GM18526 (cell line): ENCODE measurements around the gene ERC2.

Experiments
- POLR2A ChIP-seq: IDR thresholded peaks from 3 replicates; pipeline ENCODE4 v1.6.1; 2011; ENCODE audit not compliant: insufficient read length; ENCODE audit errors: extremely low read depth

The ERC2 gene

GRCh38 chr3:55782807-55783206, 685.5 kb downstream of the ERC2 start:
- TF ChIP-seq POLR2A, result no peak

GRCh38 chr3:55782351-55782750, 685.9 kb downstream of the ERC2 start:
- no peak for TF ChIP-seq POLR2A

- no peak for TF ChIP-seq POLR2A
These were observed 687.4 kb downstream of the ERC2 start for GRCh38 chr3:55780913-55781312.

GRCh38 chr3:55779543-55779942, 688.7 kb downstream of the ERC2 start:
- TF ChIP-seq POLR2A, result no peak

- TF ChIP-seq POLR2A, result no peak
These were observed 692.7 kb downstream of the ERC2 start for GRCh38 chr3:55775366-55776154.

GRCh38 chr3:55774856-55775255, 693.4 kb downstream of the ERC2 start:
- no peak for TF ChIP-seq POLR2A

GRCh38 chr3:55771503-55771902, 696.8 kb downstream of the ERC2 start:
- TF ChIP-seq POLR2A, result no peak

- no peak for TF ChIP-seq POLR2A
These were observed 698.2 kb downstream of the ERC2 start for GRCh38 chr3:55770077-55770476.

- TF ChIP-seq POLR2A, result no peak
These were observed 701.5 kb downstream of the ERC2 start for GRCh38 chr3:55766753-55767152.

GRCh38 chr3:55765906-55766701, 702.2 kb downstream of the ERC2 start:
- no peak for TF ChIP-seq POLR2A

- TF ChIP-seq POLR2A, result no peak
These were observed 702.9 kb downstream of the ERC2 start for GRCh38 chr3:55765398-55765797.

- no peak for TF ChIP-seq POLR2A
These were observed 711.3 kb downstream of the ERC2 start for GRCh38 chr3:55756976-55757375.

GRCh38 chr3:55755516-55756205, 712.6 kb downstream of the ERC2 start:
- no peak for TF ChIP-seq POLR2A

GRCh38 chr3:55752911-55753310, 715.4 kb downstream of the ERC2 start:
- TF ChIP-seq POLR2A, result no peak

GRCh38 chr3:55751730-55752129, 716.5 kb downstream of the ERC2 start:
- no peak for TF ChIP-seq POLR2A

- TF ChIP-seq POLR2A, result no peak
These were observed 717.7 kb downstream of the ERC2 start for GRCh38 chr3:55750525-55750924.
